HepG2 (cell line): ENCODE data around the gene NGDN. TPM values are rescaled to one million over a fixed set of nuclear protein-coding genes. Genes with fewer than 3 reads are reported as not detected.
A peak's percentile ranks its signal among the peaks of the same experiment; 100 is the strongest.

Experiments
- ARID4A ChIP-seq: sonication (generic); formaldehyde crosslinking; IDR thresholded peaks from 2 replicates; pipeline ENCODE4 v1.5.0; 2020; ENCODE audit warnings: mild to moderate bottlenecking, missing genetic modification reagents, borderline replicate concordance
- ATF4 ChIP-seq, 2 experiments: fragments of 450-650 bp in 1 of 2; sonication (generic) in 1 of 2; formaldehyde crosslinking; IDR thresholded peaks; 2 replicates each; pipeline versions ENCODE4 v1.5.0 to v1.8.0; 2020 to 2022; ENCODE audit warnings: mild to moderate bottlenecking in 1 of 2, missing genetic modification reagents in 1 of 2
- FOXP4 ChIP-seq: sonication (generic); formaldehyde crosslinking; IDR thresholded peaks from 2 replicates; pipeline ENCODE4 v1.4.0; 2020; ENCODE audit warnings: missing genetic modification reagents
- GATAD1 ChIP-seq: IDR thresholded peaks from 2 replicates; pipeline ENCODE4 v1.6.1; 2016; ENCODE audit warnings: missing genetic modification reagents, missing compliant biosample characterization
- NKX3-1 ChIP-seq: sonication (generic); formaldehyde crosslinking; IDR thresholded peaks from 2 replicates; pipeline ENCODE4 v1.5.0; 2020; ENCODE audit warnings: missing genetic modification reagents
- ZBTB33 ChIP-seq: sonication (generic); formaldehyde crosslinking; IDR thresholded peaks from 2 replicates; pipeline ENCODE4 v1.4.0; 2020; ENCODE audit warnings: missing genetic modification reagents
- ZKSCAN1 ChIP-seq: fragments of 150-350 bp; IDR thresholded peaks from 2 replicates; pipeline ENCODE4 v1.6.1; 2014; ENCODE audit warnings: low read length
- ZMYM4 ChIP-seq: sonication (generic); formaldehyde crosslinking; IDR thresholded peaks from 2 replicates; pipeline ENCODE4 v1.8.1; 2023; ENCODE audit warnings: mild to moderate bottlenecking, missing genetic modification reagents
- ZNF18 ChIP-seq: sonication (generic); formaldehyde crosslinking; IDR thresholded peaks from 2 replicates; pipeline ENCODE4 v1.8.0; 2022; ENCODE audit warnings: mild to moderate bottlenecking, missing genetic modification reagents; ENCODE audit not compliant: insufficient replicate concordance
- ZNF253 ChIP-seq: sonication (generic); formaldehyde crosslinking; IDR thresholded peaks from 2 replicates; pipeline ENCODE4 v1.8.0; 2022; ENCODE audit warnings: mild to moderate bottlenecking, missing genetic modification reagents, borderline replicate concordance
- ZNF572 ChIP-seq: sonication (generic); formaldehyde crosslinking; IDR thresholded peaks from 2 replicates; pipeline ENCODE4 v1.5.1; 2020; ENCODE audit warnings: mild to moderate bottlenecking, missing genetic modification reagents
- ZNF614 ChIP-seq: IDR thresholded peaks from 2 replicates; pipeline ENCODE4 v1.6.1; 2018; ENCODE audit warnings: missing biosample characterization, missing genetic modification reagents, inconsistent platforms, borderline replicate concordance
- ZNF782 ChIP-seq: sonication (generic); formaldehyde crosslinking; IDR thresholded peaks from 2 replicates; pipeline ENCODE4 v1.4.0; 2020; ENCODE audit warnings: missing genetic modification reagents, mild to moderate bottlenecking, borderline replicate concordance
- ZNF788 ChIP-seq: sonication (generic); formaldehyde crosslinking; IDR thresholded peaks from 2 replicates; pipeline ENCODE4 v1.5.0; 2020; ENCODE audit warnings: mild to moderate bottlenecking, missing genetic modification reagents, borderline replicate concordance
- polyA plus RNA-seq, 8 experiments: library from polyadenylated mRNA; depleted of rRNA in 3 of 8; stranded (reverse) in 7 of 8; unstranded in 1 of 8; fragments of >200 nt; fragmentation: Illumina TruSeq in 4 of 8; extraction: Trizol in 4 of 8; gene quantifications; 2 replicates each; pipeline versions ENCODE4 v1.2.1 to v1.2.3, GENCODE V29; 2011 to 2016; ENCODE audit warnings: low read depth in 4 of 8, missing spikeins in 1 of 8, mixed read lengths in 1 of 8; ENCODE audit not compliant: insufficient read depth in 1 of 8
- total RNA-seq, 5 experiments: library from RNA; depleted of rRNA; stranded (reverse); fragments of >200 nt; fragmentation: Illumina TruSeq; extraction: Trizol; gene quantifications; 2 replicates each; pipeline ENCODE4 v1.2.3, GENCODE V29; 2016; ENCODE audit warnings: low read depth in 1 of 5

NGDN gene
- total and polyA plus RNA-seq, 2 of the 13 experiments (the other 11 are each of a cell fraction or from before 2014, with no cell fraction given), result 154 to 216 TPM

GRCh38 chr14:23454445-23454856 lies 15.1 kb upstream of the NGDN start (continued):
- TF ChIP-seq ATF4 (CRISPR knock-in tag; IDR thresholded peaks at IDR 0.05) (no peak), ZNF788 (CRISPR knock-in tag) (peak; percentile 33; the same call in 1 of the 2 replicates), ZMYM4 (CRISPR knock-in tag) (no peak), FOXP4 (CRISPR knock-in tag) (peak; percentile 68), GATAD1 (0 out of 2 replicates have a peak, but pooled peaks have one; percentile 42), ZBTB33 (no peak), ZNF572 (no peak), NKX3-1 (CRISPR knock-in tag) (no peak), ARID4A (CRISPR knock-in tag) (no peak), ZNF782 (CRISPR knock-in tag) (no peak), ZNF18 (CRISPR knock-in tag) (no peak), ZNF614 (0 out of 2 replicates have a peak, but pooled peaks have one; percentile 47), ZKSCAN1 (no peak), ZNF253 (CRISPR knock-in tag) (no peak)
